ENCODE measurements around the gene IL2RG.

Gene IL2RG

GRCh38 chrX:71068044-71068918 is 43.1 kb downstream of the IL2RG start, which contains the start of gene SNX12:
Gene SNX12 (minus strand): TSS chrX:71068334. CDS start chrX:71068306, 28 bp downstream.
- peak; percentile 89 for DNase-seq

GRCh38 chrX:71067712-71068043 is 43.7 kb downstream of the IL2RG start:
- no peak for DNase-seq

- no peak for DNase-seq
These were observed 44.3 kb downstream of the IL2RG start for GRCh38 chrX:71067089-71067488.

- no peak for DNase-seq
These were observed 51.2 kb downstream of the IL2RG start for GRCh38 chrX:71060127-71060526.

GRCh38 chrX:71057848-71058530 is 53.4 kb downstream of the IL2RG start:
- no peak for DNase-seq
